ENCODE measurements around the gene KCNJ1.

The KCNJ1 gene

DNA sequence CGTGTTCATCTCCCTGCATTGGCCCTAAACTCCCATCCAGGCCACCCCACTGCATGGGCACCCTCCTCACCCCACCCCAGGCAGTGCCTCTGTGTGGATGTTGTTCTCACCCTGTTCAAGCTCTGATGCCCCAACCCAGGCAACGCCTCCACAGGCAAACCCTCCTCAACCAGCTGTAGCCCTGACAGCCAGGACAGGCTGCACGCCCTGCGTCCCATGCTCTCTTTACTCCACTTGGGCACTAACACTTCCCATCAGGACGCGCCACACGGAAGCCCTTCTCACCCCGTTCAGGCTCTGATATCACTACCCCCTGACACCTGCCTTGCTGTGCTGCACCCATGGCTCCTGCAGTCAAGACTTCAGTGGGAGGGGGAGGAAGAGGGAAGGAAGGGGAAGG lies 47.9 kb downstream of the KCNJ1 start:
- no peak for DNase-seq

DNA sequence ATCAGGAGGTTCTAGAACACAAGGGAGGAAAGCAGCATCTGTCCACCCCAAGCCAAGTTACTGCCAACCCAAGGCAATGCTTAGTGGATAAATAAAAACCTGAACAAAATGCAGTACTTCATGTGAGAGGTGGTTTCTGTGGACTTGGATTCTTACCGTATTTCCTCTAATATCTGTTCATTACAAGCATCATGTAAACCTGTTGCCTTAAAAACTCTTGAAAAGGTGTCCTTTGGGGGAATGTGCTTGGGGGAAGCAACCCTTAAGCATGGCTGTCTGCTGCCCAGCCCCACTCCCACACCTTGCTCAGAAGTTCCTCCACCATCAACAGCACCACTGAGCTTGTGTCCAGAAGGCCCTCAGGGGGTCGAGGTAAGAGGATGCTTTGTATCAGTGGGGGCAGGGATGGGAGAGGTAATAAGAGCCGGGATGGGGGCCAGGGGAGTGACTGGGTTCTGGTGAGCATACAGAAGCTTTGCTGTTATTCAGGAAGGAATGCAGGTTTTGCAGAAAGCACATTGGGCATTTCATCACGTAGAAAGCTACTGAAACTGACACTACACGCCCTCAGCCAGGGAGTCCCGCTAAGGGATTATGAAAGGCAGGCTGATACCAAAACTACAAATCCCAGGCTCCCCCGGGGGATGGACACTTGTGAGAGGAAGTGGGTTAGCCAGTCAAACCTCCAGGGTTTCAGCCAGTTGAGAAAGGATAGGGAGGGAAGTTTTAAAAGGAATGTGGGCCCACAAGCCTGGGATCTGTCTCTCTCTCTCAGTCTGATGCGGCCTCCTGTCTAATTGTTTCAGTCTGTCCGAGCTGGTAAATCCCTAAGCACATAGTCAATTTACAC lies 52.0 kb downstream of the KCNJ1 start:
- no peak for DNase-seq

DNA sequence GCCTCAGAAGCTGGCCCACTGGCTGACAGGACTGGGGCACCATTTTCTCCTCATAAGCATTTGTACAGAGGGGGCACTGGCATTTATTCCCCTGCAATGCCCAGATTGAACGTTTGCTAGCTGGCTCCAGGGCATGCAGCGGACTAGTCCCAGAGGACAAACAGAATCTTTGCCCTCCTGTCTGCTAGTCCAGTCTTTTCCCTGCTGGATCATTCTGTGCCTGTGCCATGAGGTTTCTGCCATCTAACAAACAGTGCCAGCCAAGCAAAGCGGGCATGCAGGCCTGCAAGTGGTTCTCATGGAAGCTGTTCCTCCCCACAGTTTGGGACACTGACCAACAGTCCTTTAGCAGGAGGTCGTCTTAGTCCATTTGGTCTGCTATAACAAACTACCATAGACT lies 53.4 kb downstream of the KCNJ1 start:
- DNase-seq: no peak

DNA sequence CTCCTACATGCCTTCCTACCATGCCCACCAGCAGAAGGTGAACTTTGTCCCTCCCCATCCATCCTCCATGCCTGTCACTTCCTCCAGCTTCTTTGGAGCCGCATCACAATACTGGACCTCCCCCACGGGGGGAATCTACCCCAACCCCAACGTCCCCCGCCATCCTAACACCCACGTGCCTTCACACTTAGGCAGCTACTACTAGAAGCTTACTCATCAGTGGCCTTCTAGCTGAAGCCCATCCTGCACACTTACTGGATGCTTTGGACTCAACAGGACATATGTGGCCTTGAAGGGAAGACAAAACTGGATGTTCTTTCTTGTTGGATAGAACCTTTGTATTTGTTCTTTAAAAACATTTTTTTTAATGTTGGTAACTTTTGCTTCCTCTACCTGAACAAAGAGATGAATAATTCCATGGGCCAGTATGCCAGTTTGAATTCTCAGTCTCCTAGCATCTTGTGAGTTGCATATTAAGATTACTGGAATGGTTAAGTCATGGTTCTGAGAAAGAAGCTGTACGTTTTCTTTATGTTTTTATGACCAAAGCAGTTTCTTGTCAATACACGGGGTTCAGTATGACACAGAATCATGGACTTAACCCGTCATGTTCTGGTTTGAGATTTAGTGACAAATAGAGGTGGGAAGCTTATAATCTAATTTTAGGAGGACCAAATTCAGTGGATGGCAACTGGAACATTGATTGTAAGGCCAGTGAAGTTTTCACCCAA lies 56.1 kb downstream of the KCNJ1 start:
- no peak for DNase-seq

DNA sequence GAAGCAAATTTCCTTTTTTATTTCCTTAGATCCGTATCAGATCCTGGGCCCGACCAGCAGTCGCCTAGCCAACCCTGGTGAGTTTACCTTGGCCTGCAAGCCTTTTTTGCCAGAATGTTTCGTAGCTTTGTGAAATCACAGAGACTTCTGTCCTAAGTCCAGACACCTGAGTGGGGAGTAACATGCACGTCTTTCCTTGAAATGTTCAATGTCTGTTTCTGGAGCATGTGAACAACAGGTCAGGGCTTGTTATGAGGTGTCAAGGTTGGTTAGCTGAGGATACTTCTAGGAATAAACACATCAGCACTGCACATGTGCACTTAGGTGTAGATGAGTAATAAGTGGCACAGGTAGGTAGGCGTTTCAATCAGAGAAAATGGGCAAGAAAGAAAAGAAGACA lies 58.0 kb downstream of the KCNJ1 start:
- DNase-seq: no peak

DNA sequence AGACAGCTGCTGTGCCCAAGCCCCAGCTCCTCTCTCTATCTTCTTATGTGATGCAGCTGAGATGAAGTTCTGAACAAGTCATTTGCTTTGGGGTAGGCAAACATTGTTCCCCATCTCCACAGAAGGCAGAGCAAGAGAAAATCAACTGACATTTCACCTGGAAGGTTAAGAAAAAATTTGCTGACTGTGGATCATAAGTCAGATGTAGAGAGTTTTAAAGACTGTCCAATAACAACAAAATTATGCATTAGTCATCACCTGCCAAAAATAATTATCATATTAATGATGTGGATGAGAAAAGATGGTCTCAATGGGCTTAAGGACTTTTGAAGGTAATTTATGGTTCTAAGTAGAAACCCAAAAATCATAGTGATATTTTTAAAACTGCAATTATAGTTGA lies 59.2 kb downstream of the KCNJ1 start:
- no peak for DNase-seq

DNA sequence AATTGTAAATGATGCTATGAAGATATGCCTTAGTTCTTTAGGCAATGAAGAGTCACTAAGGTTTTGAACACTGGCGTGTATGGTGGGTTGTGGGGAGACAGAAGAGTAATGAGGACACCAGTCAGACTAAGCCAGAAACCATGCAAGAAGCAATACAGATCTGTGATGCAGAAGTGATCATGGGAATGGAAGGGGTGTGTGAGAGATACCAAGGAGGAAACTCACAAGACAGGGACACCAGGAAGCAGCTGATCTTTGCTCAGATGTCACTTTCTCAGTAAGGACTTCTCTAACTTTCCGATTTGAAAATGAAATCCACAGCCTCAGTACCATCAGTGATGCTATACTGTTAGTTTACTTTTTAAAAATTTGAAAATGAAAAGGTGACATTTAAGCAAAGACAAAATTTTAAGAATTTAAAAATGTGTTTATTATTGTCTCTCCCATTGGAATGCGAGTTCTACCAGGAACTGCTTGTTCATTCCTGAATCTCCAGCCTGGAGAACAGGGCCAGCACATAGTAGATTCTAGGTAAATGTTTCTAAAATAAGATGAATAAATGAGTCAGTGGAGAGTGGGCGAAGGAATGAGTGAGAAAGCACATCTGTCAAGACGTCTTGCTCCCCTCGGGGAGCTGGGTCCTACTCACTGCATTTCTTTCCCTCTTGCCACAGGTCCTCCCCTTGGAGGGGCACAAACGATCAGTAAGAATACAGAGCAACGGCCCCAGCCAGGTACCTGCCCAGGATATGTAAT lies 60.4 kb downstream of the KCNJ1 start:
- no peak for DNase-seq

DNA sequence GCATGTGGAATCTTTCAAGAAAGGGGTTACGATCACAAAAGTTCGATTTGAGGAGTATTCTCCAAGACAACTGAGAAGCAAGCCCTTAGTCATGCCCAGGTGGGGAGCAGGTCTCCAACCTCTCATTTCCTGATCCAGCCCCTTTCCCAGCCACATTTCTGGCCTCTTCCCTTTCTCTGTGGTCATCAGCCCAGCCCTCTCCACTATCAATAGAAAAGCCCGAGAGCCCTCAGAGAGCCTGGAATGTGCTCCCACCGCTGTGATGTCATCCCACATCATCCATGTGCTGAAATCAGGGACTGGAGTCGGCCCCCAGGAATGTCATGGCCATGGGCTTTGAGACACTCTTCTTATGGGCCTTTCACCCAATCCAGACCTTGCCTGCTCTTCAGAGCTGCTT lies 62.6 kb downstream of the KCNJ1 start:
- no peak for DNase-seq

DNA sequence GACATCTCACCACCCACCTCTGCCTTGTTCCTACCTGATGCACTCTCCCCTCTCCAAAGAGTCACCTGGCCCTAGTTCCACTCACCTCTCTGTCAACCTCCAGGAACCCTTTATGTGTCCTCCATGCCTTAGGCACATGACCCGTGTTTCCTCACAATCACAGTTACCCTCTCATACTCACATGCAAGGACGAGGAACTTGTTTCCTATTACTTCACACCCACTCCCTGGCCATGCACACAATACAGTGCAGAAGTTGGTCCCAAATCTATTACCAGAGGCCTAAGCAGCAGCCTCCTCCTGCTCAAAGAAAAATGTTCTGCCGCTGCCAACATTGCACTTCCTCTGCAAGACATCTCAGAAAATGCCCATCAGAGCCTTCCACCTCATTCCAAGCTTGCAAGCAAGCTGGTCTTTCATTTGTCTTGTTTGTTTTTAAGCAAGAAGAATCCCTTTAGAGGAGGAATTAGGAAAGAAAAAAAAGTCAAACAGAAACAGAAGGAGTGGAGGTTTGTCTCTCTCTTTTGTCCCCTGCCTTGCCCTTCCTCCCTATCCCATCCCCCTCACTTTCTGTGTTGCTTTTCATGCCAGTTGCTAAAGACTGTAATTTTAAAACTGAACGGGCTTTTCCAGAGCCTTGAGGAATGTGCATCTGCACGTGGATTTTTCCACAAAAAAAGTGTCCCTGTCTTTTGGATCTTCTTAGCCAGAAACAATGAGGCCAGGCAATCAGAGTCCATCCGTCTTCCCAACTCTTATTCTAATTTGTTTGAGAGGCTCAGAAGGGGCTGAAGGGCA lies 63.4 kb downstream of the KCNJ1 start:
- no peak for DNase-seq

DNA sequence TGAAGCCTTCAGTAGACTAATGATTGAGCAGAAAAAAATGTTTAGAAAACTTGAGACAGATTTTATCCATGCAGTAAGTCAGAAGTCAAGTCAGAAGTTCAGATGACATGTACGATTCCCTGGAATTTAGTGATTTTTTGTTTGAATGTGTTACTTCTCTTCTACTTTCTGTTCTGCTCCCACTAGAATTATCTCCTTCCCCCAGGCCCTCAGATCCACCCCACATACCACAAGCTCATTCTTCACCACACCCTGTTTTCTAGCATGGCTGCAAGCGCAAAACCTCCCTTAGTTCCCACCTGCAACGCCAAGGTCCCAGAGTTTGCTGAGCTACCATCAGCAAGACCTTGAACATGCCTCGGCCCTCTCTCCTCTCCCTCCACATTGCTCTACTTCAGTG lies 64.1 kb downstream of the KCNJ1 start:
- DNase-seq: no peak

DNA sequence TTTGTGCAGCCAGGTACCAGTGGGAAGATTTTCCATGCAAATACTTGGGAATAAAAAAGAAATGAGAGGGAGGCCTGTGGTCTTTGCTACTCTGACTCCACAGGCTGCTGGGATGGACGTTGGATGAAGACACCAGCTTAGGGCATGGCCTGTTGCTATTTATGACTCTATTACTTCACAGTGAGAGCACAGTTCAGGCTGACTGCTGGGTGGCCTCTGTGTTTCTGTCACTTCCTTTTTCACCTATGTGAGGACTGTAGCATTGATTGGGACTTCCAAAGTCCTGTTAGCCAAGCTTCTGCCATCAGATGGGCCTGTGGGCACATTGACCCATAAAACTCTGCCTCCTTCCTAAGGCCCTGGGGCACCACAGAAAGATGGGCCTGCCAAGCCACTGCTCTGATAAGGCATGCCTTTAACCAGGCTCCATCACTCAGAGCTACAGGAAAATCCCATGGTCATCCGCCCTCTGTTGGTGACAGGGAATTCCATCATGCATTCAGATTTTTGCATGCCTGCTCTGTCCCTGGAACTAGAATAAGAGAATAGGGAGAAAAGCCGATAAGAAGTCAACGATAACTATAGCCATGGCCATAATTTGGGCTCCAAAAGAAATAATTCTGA lies 64.6 kb downstream of the KCNJ1 start:
- DNase-seq: no peak

DNA sequence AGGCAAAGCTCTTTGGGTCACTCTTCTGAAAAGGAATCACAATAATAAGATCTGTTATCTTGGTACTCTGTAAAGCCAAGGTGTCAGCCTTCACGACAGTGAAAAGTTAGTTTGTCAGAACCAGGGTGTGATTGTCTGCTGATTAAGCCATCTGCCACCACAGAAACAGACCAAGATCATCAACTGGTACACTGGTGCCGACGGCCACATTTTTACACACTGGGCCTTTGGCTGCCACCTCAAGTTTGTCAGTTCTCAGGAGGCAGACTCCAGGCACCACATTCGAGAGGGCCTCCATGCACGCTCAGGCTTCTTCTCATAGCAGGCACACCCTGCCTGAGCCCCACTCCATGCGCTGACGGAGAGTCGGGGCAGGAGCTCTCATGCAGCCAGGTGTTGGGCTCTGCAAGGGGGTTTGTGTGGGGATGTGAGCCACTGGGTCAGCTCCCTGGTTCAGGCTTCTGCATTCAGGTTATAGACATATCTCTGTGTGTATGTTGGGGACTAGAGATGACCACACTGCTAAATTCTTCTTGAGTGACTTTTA lies 66.2 kb downstream of the KCNJ1 start:
- DNase-seq: no peak

DNA sequence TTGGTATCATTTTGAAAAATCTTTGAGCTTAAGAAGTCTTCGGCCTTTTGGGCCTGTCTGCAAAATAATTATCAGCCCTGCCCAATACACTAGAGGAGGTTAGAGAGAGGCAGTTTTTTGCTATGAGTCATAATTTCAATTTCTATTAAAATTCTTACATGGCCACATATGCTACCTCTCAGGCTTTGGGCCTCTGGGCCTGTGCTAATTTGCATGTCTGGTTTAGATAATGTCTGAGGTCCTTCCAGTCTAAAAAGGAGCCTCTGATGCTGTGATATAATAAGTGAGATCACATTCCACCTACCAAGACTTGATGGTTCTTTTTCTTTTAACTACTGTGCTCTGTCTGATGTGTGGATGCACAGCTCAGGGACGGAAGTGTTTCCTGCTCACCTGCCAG lies 70.8 kb downstream of the KCNJ1 start:
- DNase-seq: no peak

DNA sequence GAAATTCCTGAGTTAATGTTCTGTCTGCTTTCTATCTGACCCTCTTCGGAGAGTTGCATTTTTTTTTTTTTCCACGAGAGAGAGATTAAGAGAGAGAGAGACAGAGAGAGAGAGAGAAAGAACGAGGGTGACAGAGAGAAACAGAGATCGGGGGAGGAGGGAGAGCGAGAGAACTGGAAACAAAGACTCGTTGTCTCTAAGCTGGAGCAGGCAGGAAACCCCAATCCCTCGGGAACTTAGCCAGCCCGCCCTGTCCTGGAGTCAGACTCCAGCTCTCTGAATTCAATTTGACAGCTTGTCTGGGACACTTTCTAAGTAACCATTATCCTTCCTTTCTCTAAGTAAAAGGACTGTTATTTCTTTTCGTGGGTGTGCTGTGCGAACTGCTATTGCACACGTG lies 76.9 kb downstream of the KCNJ1 start:
- no peak for DNase-seq

DNA sequence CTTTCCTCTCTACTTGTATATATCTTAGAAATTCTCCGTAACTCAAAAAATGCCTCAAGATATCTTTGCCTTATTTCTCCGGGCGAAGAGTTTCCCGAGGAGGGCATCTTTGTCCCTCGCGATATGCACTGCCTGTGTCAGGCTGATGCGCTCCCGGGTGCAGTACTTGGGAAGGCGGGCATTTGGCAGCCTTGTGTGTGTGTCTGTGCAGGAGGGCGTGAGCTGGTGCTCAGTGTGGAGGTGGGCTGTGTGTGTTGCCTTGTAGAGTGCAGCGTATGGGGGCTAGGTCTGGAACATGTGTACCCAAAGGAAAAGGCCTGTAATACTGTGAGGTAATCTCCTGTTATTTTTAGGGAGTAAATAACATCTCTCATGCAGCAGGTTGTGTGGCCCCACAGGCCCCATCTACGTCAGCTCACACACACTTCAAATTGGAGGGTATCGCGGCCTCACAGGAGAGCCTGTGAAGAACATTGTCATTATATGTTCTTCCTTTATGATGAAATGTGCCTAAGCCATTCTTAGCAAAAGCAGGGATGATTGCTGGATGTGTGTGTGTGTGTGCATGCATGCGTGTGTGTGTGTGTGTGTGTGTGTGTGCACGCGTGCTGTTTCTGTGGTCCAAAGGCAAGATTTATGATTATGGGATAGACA lies 77.5 kb downstream of the KCNJ1 start:
- DNase-seq: no peak

Data from NCI-H2171 (cell line).